Measurements from ENCODE around the gene ING5.

DNA sequence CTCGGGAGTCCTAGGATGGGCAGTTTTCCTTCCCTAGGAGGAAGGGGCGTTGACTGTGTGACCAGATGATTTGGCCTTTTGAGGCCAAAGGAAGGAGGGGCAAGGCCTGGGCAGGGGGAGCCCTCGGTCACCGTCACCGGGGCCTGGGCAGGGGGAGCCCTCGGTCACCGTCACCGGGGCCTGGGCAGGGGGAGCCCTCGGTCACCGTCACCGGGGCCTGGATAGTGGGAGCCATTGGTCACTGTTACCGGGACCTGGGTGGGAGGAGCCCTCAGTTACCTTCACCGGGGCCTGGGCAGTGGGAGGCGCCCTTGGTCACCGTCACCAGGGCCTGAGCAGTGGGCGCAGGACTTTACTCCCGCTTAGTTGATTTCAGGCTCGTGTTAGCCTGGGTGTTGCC, 49.9 kb downstream of the ING5 start:
- TF ChIP-seq, protein P1, sequence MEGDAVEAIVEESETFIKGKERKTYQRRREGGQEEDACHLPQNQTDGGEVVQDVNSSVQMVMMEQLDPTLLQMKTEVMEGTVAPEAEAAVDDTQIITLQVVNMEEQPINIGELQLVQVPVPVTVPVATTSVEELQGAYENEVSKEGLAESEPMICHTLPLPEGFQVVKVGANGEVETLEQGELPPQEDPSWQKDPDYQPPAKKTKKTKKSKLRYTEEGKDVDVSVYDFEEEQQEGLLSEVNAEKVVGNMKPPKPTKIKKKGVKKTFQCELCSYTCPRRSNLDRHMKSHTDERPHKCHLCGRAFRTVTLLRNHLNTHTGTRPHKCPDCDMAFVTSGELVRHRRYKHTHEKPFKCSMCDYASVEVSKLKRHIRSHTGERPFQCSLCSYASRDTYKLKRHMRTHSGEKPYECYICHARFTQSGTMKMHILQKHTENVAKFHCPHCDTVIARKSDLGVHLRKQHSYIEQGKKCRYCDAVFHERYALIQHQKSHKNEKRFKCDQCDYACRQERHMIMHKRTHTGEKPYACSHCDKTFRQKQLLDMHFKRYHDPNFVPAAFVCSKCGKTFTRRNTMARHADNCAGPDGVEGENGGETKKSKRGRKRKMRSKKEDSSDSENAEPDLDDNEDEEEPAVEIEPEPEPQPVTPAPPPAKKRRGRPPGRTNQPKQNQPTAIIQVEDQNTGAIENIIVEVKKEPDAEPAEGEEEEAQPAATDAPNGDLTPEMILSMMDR (IDR thresholded peaks at IDR 0.05) = no peak
- no peak for TF ChIP-seq POLR2A (IDR thresholded peaks at IDR 0.05)
- TF ChIP-seq POLR2AphosphoS5 (IDR thresholded peaks at IDR 0.05) = no peak
